ENCODE data around the gene PRKCZ.

DNA sequence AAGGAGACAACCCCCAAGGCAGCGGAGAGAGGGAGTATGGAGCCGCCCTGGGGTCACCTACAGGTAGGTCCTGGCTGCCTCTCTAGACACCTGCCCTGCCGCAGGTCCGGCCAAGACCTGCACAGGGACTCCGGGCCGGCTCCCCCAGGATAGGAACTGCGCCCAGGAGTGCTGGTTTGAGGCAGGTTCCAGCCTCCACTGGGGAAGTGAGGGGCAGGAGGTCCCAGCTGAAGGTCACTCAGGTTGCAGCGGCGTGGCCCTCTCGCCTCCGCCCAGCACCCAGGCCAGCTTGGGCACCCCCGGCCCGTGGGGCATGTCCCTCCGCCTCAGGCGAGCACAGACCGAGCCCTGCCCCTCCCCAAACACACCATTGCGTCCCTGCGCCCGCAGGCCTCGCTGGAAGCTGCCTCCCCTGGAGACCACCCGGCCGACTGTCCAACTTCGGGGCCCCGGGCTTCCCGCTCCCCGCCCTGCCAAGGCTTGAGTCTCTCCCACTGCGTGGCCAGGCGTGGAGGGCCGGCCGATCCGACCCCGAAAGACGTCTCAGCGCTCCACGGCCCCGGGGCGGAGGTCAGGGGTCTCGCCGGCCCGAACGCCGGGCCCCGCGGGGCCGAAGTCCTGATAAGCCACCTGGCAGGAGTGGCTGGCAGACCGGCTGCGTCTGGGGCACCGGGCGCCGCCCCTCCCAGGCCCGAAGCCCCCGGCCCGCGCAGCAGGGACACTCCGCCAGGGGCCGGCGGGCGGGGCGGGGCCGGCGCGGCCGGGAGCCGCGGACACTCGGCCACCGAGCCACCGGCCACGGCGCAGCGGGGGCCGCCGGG lies 176.5 kb downstream of the PRKCZ start:
- TF ChIP-seq CTCF (IDR thresholded peaks at IDR 0.05) (no peak), EP300 (IDR thresholded peaks at IDR 0.05) (no peak)
